IPS-15b (cell line): ENCODE data around the gene SLC36A1.
A peak's percentile ranks its signal among the peaks of the same experiment; 100 is the strongest.
"Not testable (repeated sequence)": the region's sequence is repeated elsewhere in the genome, so short reads cannot be mapped to it uniquely, and the experiment has no call there.

ENCODE experiments used
- H3K27me3 ChIP-seq: one replicate; pipeline ENCODE4 v1.6.1; 2013; ENCODE audit warnings: low read length; ENCODE audit not compliant: control insufficient read depth, insufficient read depth
- H3K36me3 ChIP-seq: one replicate; pipeline ENCODE4 v1.6.1; 2013; ENCODE audit warnings: low read length; ENCODE audit not compliant: control insufficient read depth, insufficient read depth
- H3K4me1 ChIP-seq: one replicate; pipeline ENCODE4 v1.6.1; 2013; ENCODE audit warnings: mild to moderate bottlenecking, low read length; ENCODE audit not compliant: control insufficient read depth, insufficient read depth
- H3K4me3 ChIP-seq: one replicate; pipeline ENCODE4 v1.5.1; 2013; ENCODE audit warnings: low read depth, low read length
- H3K9ac ChIP-seq: one replicate; pipeline ENCODE4 v1.6.1; 2013; ENCODE audit warnings: low read depth, mild to moderate bottlenecking, low read length
- H3K9me3 ChIP-seq: one replicate; pipeline ENCODE4 v1.6.1; 2013; ENCODE audit warnings: mild to moderate bottlenecking, low read length; ENCODE audit not compliant: control insufficient read depth, insufficient read depth

Gene SLC36A1

GRCh38 chr5:151447174-151448037 lies at the start of gene SLC36A1:
Gene SLC36A1, plus strand, starts transcription at chr5:151447603. Its CDS starts 11,190 bp downstream, at chr5:151458793.
- Histone ChIP-seq H3K9ac (peak within 1 kb of the TSS; percentile 66), H3K9me3 (no peaks in the 10 kb centered on the region), H3K36me3 (no peaks in the 10 kb centered on the region), H3K4me1 (peaks cover 6% of the 10 kb centered on the region), H3K27me3 (no peaks in the 10 kb centered on the region), H3K4me3 (peak within 1 kb of the TSS; percentile 96)

- Histone ChIP-seq H3K36me3 (no peaks in the 10 kb centered on the region), H3K9ac (no peak overlapping the region), H3K4me3 (no peak overlapping the region), H3K4me1 (peaks cover 4% of the 10 kb centered on the region), H3K27me3 (no peaks in the 10 kb centered on the region), H3K9me3 (no peaks in the 10 kb centered on the region)
Measured at GRCh38 chr5:151405334-151406160, 41.9 kb upstream of the SLC36A1 start.

- no peaks in the 10 kb centered on the region for H3K27me3 ChIP-seq
- no peaks in the 10 kb centered on the region for H3K9me3 ChIP-seq
- H3K4me1 ChIP-seq = peaks cover 4% of the 10 kb centered on the region
- H3K36me3 ChIP-seq = no peaks in the 10 kb centered on the region
- H3K4me3 ChIP-seq = no peak overlapping the region
- H3K9ac ChIP-seq = no peak overlapping the region
Measured at GRCh38 chr5:151406322-151406947, 41.0 kb upstream of the SLC36A1 start.

- H3K4me3 ChIP-seq = no peak overlapping the region
- H3K27me3 ChIP-seq = no peaks in the 10 kb centered on the region
- no peak overlapping the region for H3K9ac ChIP-seq
- peaks cover 4% of the 10 kb centered on the region for H3K4me1 ChIP-seq
- H3K36me3 ChIP-seq = no peaks in the 10 kb centered on the region
- H3K9me3 ChIP-seq = no peaks in the 10 kb centered on the region
Measured at GRCh38 chr5:151408591-151409230, 38.7 kb upstream of the SLC36A1 start.

GRCh38 chr5:151413800-151414199 lies 33.6 kb upstream of the SLC36A1 start:
- no peak overlapping the region for H3K4me3 ChIP-seq
- H3K9ac ChIP-seq = no peak overlapping the region
- no peaks in the 10 kb centered on the region for H3K4me1 ChIP-seq
- peaks cover 9% of the 10 kb centered on the region for H3K9me3 ChIP-seq
- H3K36me3 ChIP-seq = peaks cover 2% of the 10 kb centered on the region
- H3K27me3 ChIP-seq = peaks cover 2% of the 10 kb centered on the region

- Histone ChIP-seq H3K36me3 (peaks cover 2% of the 10 kb centered on the region), H3K9me3 (peaks cover 9% of the 10 kb centered on the region), H3K4me3 (no peak overlapping the region), H3K9ac (no peak overlapping the region), H3K27me3 (peaks cover 2% of the 10 kb centered on the region), H3K4me1 (no peaks in the 10 kb centered on the region)
Measured at GRCh38 chr5:151414536-151414935, 32.9 kb upstream of the SLC36A1 start.

GRCh38 chr5:151417712-151418111 lies 29.7 kb upstream of the SLC36A1 start:
- Histone ChIP-seq H3K4me3 (no peak overlapping the region), H3K9me3 (peaks cover 9% of the 10 kb centered on the region), H3K4me1 (no peaks in the 10 kb centered on the region), H3K27me3 (peaks cover 2% of the 10 kb centered on the region), H3K9ac (no peak overlapping the region), H3K36me3 (peaks cover 2% of the 10 kb centered on the region)

- Histone ChIP-seq H3K4me3 (no peak overlapping the region), H3K9ac (no peak overlapping the region), H3K9me3 (peaks cover 9% of the 10 kb centered on the region), H3K4me1 (peaks cover 4% of the 10 kb centered on the region), H3K27me3 (no peaks in the 10 kb centered on the region), H3K36me3 (peaks cover 2% of the 10 kb centered on the region)
Measured at GRCh38 chr5:151420127-151420526, 27.3 kb upstream of the SLC36A1 start.

GRCh38 chr5:151424892-151425523 lies 22.4 kb upstream of the SLC36A1 start:
- Histone ChIP-seq H3K9me3 (no peaks in the 10 kb centered on the region), H3K27me3 (no peaks in the 10 kb centered on the region), H3K9ac (no peak overlapping the region), H3K36me3 (no peaks in the 10 kb centered on the region), H3K4me1 (peaks cover 4% of the 10 kb centered on the region), H3K4me3 (no peak overlapping the region)

- H3K27me3 ChIP-seq, H3K36me3 ChIP-seq, H3K4me3 ChIP-seq, H3K9me3 ChIP-seq, H3K4me1 ChIP-seq, H3K9ac ChIP-seq: not testable (repeated sequence)
Measured at GRCh38 chr5:151426347-151426746, 21.1 kb upstream of the SLC36A1 start.

- H3K4me1 ChIP-seq = peaks cover 4% of the 10 kb centered on the region
- H3K36me3 ChIP-seq = no peaks in the 10 kb centered on the region
- no peaks in the 10 kb centered on the region for H3K27me3 ChIP-seq
- no peaks in the 10 kb centered on the region for H3K9me3 ChIP-seq
- no peak overlapping the region for H3K4me3 ChIP-seq
- H3K9ac ChIP-seq = no peak overlapping the region
Measured at GRCh38 chr5:151427258-151427657, 20.1 kb upstream of the SLC36A1 start.
